ENCODE data around the gene PDGFA. TPM values are rescaled to one million over a fixed set of nuclear protein-coding genes. Genes with fewer than 3 reads are reported as not detected.

PDGFA gene
- polyA plus RNA-seq, 1 donor (not counting 4 experiments of a cell fraction or from before 2014, with no cell fraction given), result 14.8 TPM

- Histone ChIP-seq H3K9me3 (ENCODE audit: control insufficient read depth, low read depth, low read length) (no peaks in the 10 kb centered on the region), H3K4me3 (ENCODE audit: control insufficient read depth in 2 of 3, extremely low read depth in 1 of 3, insufficient read depth in 2 of 3, low read depth in 1 of 3, low read length in 3 of 3) (no peak overlapping the region), H3K4me2 (ENCODE audit: control insufficient read depth, extremely low read depth, insufficient read depth, low read depth, low read length) (no peak overlapping the region), H3K9me1 (ENCODE audit: control insufficient read depth, extremely low read depth, insufficient read depth, low read length) (no peaks in the 10 kb centered on the region), H3K4me1 (ENCODE audit: control insufficient read depth, extremely low read depth, insufficient read depth, low read length) (no peaks in the 10 kb centered on the region), H3K36me3 (ENCODE audit: control insufficient read depth in 2 of 2, extremely low read depth in 1 of 2, insufficient read depth in 2 of 2, low read length in 2 of 2) (no peaks in the 10 kb centered on the region), H4K20me1 (ENCODE audit: control insufficient read depth, extremely low read depth, insufficient read depth, low read length) (no peaks in the 10 kb centered on the region), H3K9ac (ENCODE audit: control insufficient read depth, extremely low read depth, insufficient read depth, low read length) (no peak overlapping the region), H3K27me3 (ENCODE audit: control insufficient read depth, extremely low read depth, insufficient read depth, low read length) (peaks cover 38% of the 10 kb centered on the region), H3K27ac (ENCODE audit: control insufficient read depth, insufficient read depth, low read length) (no peak overlapping the region), H2AFZ (ENCODE audit: control insufficient read depth, low read length) (no peak overlapping the region), H3K79me2 (ENCODE audit: control insufficient read depth, insufficient read depth, low read length) (no peaks in the 10 kb centered on the region)
- TF ChIP-seq CTCF (optimal IDR thresholded peaks at IDR 0.05 in 1 of 3, IDR thresholded peaks at IDR 0.05 in 1 of 3, conservative IDR thresholded peaks at IDR 0.05 in 1 of 3; ENCODE audit: extremely low read depth in 1 of 3, insufficient read depth in 2 of 3, low read length in 3 of 3) (no peak), EZH2 (IDR thresholded peaks at IDR 0.05; ENCODE audit: low read length) (no peak)
- FAIRE-seq (no peak), DNase-seq (ENCODE audit: low read depth, low spot score) (no peak)
- dilution Hi-C loops (cut with MboI; ENCODE audit: extremely low pct_ligation_motif_present, low sequenced_read_pairs), result no loop called here
These were observed 68.9 kb downstream of the PDGFA start for GRCh38 chr7:450741-451140.

- H3K4me1 ChIP-seq (ENCODE audit: control insufficient read depth, extremely low read depth, insufficient read depth, low read length), result no peaks in the 10 kb centered on the region
- no peaks in the 10 kb centered on the region for H4K20me1 ChIP-seq (ENCODE audit: control insufficient read depth, extremely low read depth, insufficient read depth, low read length)
- H3K4me3 ChIP-seq (ENCODE audit: control insufficient read depth in 2 of 3, extremely low read depth in 1 of 3, insufficient read depth in 2 of 3, low read depth in 1 of 3, low read length in 3 of 3), result no peak overlapping the region
- peaks cover 38% of the 10 kb centered on the region for H3K27me3 ChIP-seq (ENCODE audit: control insufficient read depth, extremely low read depth, insufficient read depth, low read length)
- H3K27ac ChIP-seq (ENCODE audit: control insufficient read depth, insufficient read depth, low read length), result no peak overlapping the region
- DNase-seq (ENCODE audit: low read depth, low spot score) (no peak), FAIRE-seq (no peak)
- H2AFZ ChIP-seq (ENCODE audit: control insufficient read depth, low read length), result no peak overlapping the region
- no peaks in the 10 kb centered on the region for H3K9me3 ChIP-seq (ENCODE audit: control insufficient read depth, low read depth, low read length)
- H3K79me2 ChIP-seq (ENCODE audit: control insufficient read depth, insufficient read depth, low read length), result no peaks in the 10 kb centered on the region
- no peaks in the 10 kb centered on the region for H3K9me1 ChIP-seq (ENCODE audit: control insufficient read depth, extremely low read depth, insufficient read depth, low read length)
- no peaks in the 10 kb centered on the region for H3K36me3 ChIP-seq (ENCODE audit: control insufficient read depth in 2 of 2, extremely low read depth in 1 of 2, insufficient read depth in 2 of 2, low read length in 2 of 2)
- TF ChIP-seq CTCF (optimal IDR thresholded peaks at IDR 0.05 in 1 of 3, IDR thresholded peaks at IDR 0.05 in 1 of 3, conservative IDR thresholded peaks at IDR 0.05 in 1 of 3; ENCODE audit: extremely low read depth in 1 of 3, insufficient read depth in 2 of 3, low read length in 3 of 3) (no peak), EZH2 (IDR thresholded peaks at IDR 0.05; ENCODE audit: low read length) (no peak)
- no peak overlapping the region for H3K4me2 ChIP-seq (ENCODE audit: control insufficient read depth, extremely low read depth, insufficient read depth, low read depth, low read length)
- H3K9ac ChIP-seq (ENCODE audit: control insufficient read depth, extremely low read depth, insufficient read depth, low read length), result no peak overlapping the region
- dilution Hi-C loops (cut with MboI; ENCODE audit: extremely low pct_ligation_motif_present, low sequenced_read_pairs), result no loop called here
These were observed 69.6 kb downstream of the PDGFA start for GRCh38 chr7:450036-450435.
